Tibial artery (tissue), 4 donors: ENCODE measurements around the gene SLC4A11.

Experiments used
- DNase-seq, 2 donors: peaks; one replicate each; pipeline ENCODE4 v3.0.0-alpha.2; 2019
- H3K27ac ChIP-seq, 2 donors: fragments of 200-600 bp; sonication (generic) in 1 of 2; 1 replicate in 1 of 2; 2 replicates in 1 of 2; pipeline ENCODE4 v1.5.1; 2018 to 2019; ENCODE audit warnings: mild to moderate bottlenecking in 1 of 2
- H3K27me3 ChIP-seq, 2 donors: fragments of 200-600 bp; sonication (generic) in 1 of 2; one replicate each; pipeline versions ENCODE4 v1.5.1 to v1.6.0; 2016 to 2019
- H3K36me3 ChIP-seq, 3 donors: fragments of 200-600 bp; sonication (generic) in 2 of 3; one replicate each; pipeline ENCODE4 v1.5.1; 2016 to 2019; ENCODE audit warnings: mild to moderate bottlenecking in 2 of 3
- H3K4me1 ChIP-seq, 4 donors: fragments of 200-600 bp; sonication (generic) in 2 of 4; 1 replicate in 3 of 4; 2 replicates in 1 of 4; pipeline ENCODE4 v1.5.1; 2016 to 2019
- H3K4me3 ChIP-seq, 2 donors: fragments of 200-600 bp; sonication (generic) in 1 of 2; 1 replicate in 1 of 2; 2 replicates in 1 of 2; pipeline ENCODE4 v1.5.1; 2018 to 2019; ENCODE audit warnings: mild to moderate bottlenecking in 2 of 2
- H3K9me3 ChIP-seq, 3 donors: fragments of 200-600 bp; sonication (generic) in 1 of 3; one replicate each; pipeline ENCODE4 v1.5.1; 2016 to 2019
- CTCF ChIP-seq, 2 experiments: fragments of 200-600 bp in 1 of 2; fragments of 450-650 bp in 1 of 2; IDR thresholded peaks; one replicate each; pipeline ENCODE4 v1.5.1; 2017 to 2019; ENCODE audit warnings: antibody characterized with exemption in 2 of 2, mild to moderate bottlenecking in 1 of 2, moderate library complexity in 1 of 2
- intact Hi-C: fragments of 100-400 bp; cut with DNase I; formaldehyde crosslinking; loops from one replicate; pipeline ENCODE4 v1.15.0; 2023; ENCODE audit warnings: low total_unique reads

SLC4A11 gene

GRCh38 chr20:3245156-3245555 lies 6.2 kb upstream of the SLC4A11 start:
- no peaks in the 10 kb centered on the region for H3K36me3 ChIP-seq
- no peak for TF ChIP-seq CTCF (IDR thresholded peaks at IDR 0.05)
- H3K4me1 ChIP-seq: peaks cover 0 to 22% (median 17%) of the 10 kb centered on the region in 4 donors
- no peak overlapping the region for H3K27ac ChIP-seq
- no peak overlapping the region for H3K4me3 ChIP-seq
- DNase-seq: no peak
- intact Hi-C loops: no loop called here
- H3K27me3 ChIP-seq: peaks cover 0 to 25% of the 10 kb centered on the region in 2 donors
- H3K9me3 ChIP-seq: no peaks in the 10 kb centered on the region

- Histone ChIP-seq H3K9me3 (no peaks in the 10 kb centered on the region), H3K27ac (no peak overlapping the region), H3K36me3 (no peaks in the 10 kb centered on the region), H3K4me1 (peaks cover 0 to 28% (median 21%) of the 10 kb centered on the region in 4 donors), H3K4me3 (no peak overlapping the region), H3K27me3 (peaks cover 0 to 31% of the 10 kb centered on the region in 2 donors)
- no peak for DNase-seq
- TF ChIP-seq CTCF (IDR thresholded peaks at IDR 0.05): no peak
- intact Hi-C loops: no loop called here
Observed at GRCh38 chr20:3244613-3245012, 5.6 kb upstream of the SLC4A11 start.

- no peaks in the 10 kb centered on the region for H3K36me3 ChIP-seq
- no peak for TF ChIP-seq CTCF (IDR thresholded peaks at IDR 0.05)
- H3K27me3 ChIP-seq: peaks cover 0 to 38% of the 10 kb centered on the region in 2 donors
Observed at GRCh38 chr20:3243718-3244358, 4.8 kb upstream of the SLC4A11 start.

GRCh38 chr20:3242172-3242692 lies 3.2 kb upstream of the SLC4A11 start:
- DNase-seq: no peak
- peaks cover 0 to 55% of the 10 kb centered on the region in 2 donors for H3K27me3 ChIP-seq
- no peaks in the 10 kb centered on the region for H3K36me3 ChIP-seq
- no peak for TF ChIP-seq CTCF (IDR thresholded peaks at IDR 0.05)
- peaks cover 0 to 26% (median 25%) of the 10 kb centered on the region in 4 donors for H3K4me1 ChIP-seq
- intact Hi-C loops: no loop called here
- H3K27ac ChIP-seq: no peak overlapping the region
- H3K9me3 ChIP-seq: no peaks in the 10 kb centered on the region
- H3K4me3 ChIP-seq: no peak overlapping the region

More at GRCh38 chr20:3243718-3244358, 4.8 kb upstream of the SLC4A11 start:
- H3K9me3 ChIP-seq: no peaks in the 10 kb centered on the region
- intact Hi-C loops: no loop called here
- no peak overlapping the region for H3K27ac ChIP-seq
- H3K4me1 ChIP-seq: peaks cover 0 to 29% (median 25%) of the 10 kb centered on the region in 4 donors
- no peak overlapping the region for H3K4me3 ChIP-seq
- no peak for DNase-seq

- intact Hi-C loops: no loop called here
- Histone ChIP-seq H3K27me3 (peaks cover 0 to 67% of the 10 kb centered on the region in 2 donors), H3K9me3 (no peaks in the 10 kb centered on the region), H3K4me1 (peaks cover 0 to 26% (median 25%) of the 10 kb centered on the region in 4 donors), H3K36me3 (no peaks in the 10 kb centered on the region), H3K27ac (no peak overlapping the region), H3K4me3 (no peak overlapping the region)
- no peak for TF ChIP-seq CTCF (IDR thresholded peaks at IDR 0.05)
- no peak for DNase-seq
Observed at GRCh38 chr20:3240776-3241363, 1.9 kb upstream of the SLC4A11 start.
